GM12891 (cell line): ENCODE results near the gene VCX.

Source experiments
- POLR2A ChIP-seq: IDR thresholded peaks from 2 replicates; pipeline ENCODE4 v1.6.1; 2011; ENCODE audit warnings: low read depth, low read length, control low read depth
- POLR2AphosphoS5 ChIP-seq: IDR thresholded peaks from 2 replicates; pipeline ENCODE4 v1.6.1; 2011; ENCODE audit warnings: low read depth, low read length, control low read depth
- TAF1 ChIP-seq: IDR thresholded peaks from 2 replicates; pipeline ENCODE4 v1.6.1; 2011; ENCODE audit warnings: low read depth, low read length, control low read depth

- TF ChIP-seq POLR2AphosphoS5 (no peak), POLR2A (no peak), TAF1 (no peak)
Observed at GRCh38 chrX:7815166-7815805, 27.7 kb upstream of the VCX start.
